GM13977 (cell line): Measurements from ENCODE around the gene IFT20.
"Not testable (repeated sequence)": the region's sequence is repeated elsewhere in the genome, so short reads cannot be mapped to it uniquely, and the experiment has no call there.

Experiments
- DNase-seq: peaks from one replicate; pipeline ENCODE4 v3.0.0; 2012; ENCODE audit warnings: low spot score
- in situ Hi-C: fragments of 300-500 bp; cut with MboI; formaldehyde crosslinking; loops from one replicate; pipeline ENCODE4 v1.12.0; 2022; ENCODE audit warnings: low sequenced_read_pairs, low pct_unique_long_range_greater_than_20kb, mixed read lengths, inconsistent platforms; ENCODE audit not compliant: unreplicated experiment
- TF ChIP-seq, protein P1 (sequence below): IDR thresholded peaks from 2 replicates; pipeline ENCODE4 v1.5.1; 2012; ENCODE audit warnings: mild to moderate bottlenecking, control low read depth; ENCODE audit not compliant: insufficient read depth; ENCODE audit errors: extremely low read depth, missing control alignments

IFT20 gene

DNA sequence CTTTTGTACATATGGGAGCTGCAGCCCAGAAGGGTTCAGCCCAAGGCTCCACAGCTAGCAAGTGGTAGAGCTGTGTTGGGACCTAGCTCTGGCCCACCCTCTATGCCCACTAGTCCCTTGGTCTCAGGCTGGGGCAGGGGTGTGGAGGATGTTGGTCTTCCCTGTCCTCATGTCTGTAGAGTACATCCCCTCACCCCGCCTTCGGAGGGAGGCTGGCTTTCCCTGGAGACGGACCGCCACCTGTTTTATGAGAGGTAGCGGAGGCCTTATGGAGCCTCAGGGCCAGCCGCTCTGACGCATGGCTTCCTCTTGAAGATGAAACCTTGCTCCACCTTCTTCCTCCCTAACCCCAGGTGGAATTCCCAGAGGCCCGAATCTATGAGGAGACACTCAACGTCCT lies 8.7 kb upstream of the IFT20 start:
- in situ Hi-C loops, result no loop called here
- DNase-seq, result no peak
- TF ChIP-seq, protein P1, sequence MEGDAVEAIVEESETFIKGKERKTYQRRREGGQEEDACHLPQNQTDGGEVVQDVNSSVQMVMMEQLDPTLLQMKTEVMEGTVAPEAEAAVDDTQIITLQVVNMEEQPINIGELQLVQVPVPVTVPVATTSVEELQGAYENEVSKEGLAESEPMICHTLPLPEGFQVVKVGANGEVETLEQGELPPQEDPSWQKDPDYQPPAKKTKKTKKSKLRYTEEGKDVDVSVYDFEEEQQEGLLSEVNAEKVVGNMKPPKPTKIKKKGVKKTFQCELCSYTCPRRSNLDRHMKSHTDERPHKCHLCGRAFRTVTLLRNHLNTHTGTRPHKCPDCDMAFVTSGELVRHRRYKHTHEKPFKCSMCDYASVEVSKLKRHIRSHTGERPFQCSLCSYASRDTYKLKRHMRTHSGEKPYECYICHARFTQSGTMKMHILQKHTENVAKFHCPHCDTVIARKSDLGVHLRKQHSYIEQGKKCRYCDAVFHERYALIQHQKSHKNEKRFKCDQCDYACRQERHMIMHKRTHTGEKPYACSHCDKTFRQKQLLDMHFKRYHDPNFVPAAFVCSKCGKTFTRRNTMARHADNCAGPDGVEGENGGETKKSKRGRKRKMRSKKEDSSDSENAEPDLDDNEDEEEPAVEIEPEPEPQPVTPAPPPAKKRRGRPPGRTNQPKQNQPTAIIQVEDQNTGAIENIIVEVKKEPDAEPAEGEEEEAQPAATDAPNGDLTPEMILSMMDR, result no peak

DNA sequence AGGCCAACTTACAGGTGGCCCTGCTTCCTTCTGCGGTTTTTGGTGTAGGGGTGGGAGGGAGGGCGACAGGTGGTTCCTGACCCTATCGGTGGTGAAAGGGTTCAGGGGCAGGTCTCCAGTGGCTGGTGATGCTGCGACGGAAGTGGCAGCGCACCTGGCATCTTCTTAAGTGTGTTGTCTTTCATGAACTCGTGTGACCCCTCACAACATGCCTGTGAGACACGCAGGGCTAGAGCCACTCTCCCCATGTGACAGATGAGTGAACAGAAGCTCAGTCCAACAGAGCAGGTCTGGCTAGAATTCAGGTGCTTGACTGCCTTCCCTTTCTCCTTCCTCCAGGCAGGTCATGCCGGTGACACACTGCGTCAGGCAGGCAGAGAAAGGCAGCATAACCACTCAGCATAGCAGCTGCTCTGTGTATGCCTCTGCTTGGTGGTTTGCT lies 8.2 kb upstream of the IFT20 start:
- no peak for DNase-seq
- in situ Hi-C loops, result no loop called here
- TF ChIP-seq, protein P1, result no peak

DNA sequence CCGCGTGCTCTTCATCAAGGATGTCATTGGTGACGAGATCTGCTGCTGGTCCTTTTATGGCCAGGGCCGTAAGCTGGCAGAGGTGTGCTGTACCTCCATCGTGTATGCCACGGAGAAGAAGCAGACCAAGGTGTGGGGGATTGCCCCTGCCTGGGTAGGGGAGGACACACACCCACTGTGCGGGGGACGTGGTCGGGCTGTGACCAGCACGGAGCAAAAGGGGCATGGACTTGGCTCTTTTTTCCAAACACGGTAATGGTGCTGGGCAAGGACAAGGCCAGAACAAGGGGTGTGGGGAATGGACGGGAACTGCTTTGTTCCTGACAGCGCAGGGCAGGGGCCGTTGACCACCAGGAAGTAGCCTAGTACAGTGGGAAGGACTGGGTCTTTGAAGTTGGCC lies 7.0 kb upstream of the IFT20 start:
- in situ Hi-C loops, result no loop called here
- TF ChIP-seq, protein P1, result no peak
- DNase-seq, result no peak

DNA sequence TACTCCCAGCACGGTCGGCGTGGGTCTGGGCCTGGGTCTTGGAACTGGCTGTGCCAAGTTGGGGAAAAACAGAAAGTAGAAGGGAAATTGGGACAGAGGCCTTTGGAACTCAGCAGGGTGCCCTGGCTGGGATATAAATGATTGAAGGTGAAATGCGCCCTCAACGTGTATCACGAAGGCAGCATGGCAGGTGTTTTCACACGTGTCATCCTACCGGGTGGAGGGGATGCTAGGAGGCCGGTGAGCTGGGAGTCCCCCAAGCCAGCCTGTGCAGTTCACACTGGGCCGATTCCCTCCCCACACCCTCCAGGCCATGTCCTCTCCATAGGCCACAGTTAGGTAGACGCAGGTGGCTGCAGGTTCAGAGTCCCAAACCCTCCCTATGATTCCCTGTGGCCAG lies 6.2 kb upstream of the IFT20 start:
- no peak for DNase-seq
- in situ Hi-C loops, result no loop called here
- TF ChIP-seq, protein P1, result no peak

DNA sequence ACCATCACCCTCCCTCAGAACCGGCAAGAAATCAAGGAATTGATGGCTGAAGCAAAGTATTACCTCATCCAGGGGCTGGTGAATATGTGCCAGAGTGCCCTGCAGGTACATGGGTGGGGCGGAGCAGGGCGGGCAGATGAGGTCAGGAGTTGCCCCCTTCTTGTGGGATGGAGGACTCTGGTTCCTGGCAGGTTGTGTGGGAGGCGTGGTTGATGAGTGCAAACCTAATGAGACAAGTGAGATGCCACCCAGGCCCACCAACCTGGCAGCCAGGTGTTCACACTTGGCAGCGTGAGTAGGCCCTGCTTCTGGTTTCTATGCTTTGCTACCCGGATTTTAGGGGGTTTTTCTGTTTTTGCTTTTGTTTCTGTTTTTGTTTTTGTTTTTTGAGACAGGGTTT lies 5.1 kb upstream of the IFT20 start:
- in situ Hi-C loops, result no loop called here
- TF ChIP-seq, protein P1, result no peak
- DNase-seq, result no peak

DNA sequence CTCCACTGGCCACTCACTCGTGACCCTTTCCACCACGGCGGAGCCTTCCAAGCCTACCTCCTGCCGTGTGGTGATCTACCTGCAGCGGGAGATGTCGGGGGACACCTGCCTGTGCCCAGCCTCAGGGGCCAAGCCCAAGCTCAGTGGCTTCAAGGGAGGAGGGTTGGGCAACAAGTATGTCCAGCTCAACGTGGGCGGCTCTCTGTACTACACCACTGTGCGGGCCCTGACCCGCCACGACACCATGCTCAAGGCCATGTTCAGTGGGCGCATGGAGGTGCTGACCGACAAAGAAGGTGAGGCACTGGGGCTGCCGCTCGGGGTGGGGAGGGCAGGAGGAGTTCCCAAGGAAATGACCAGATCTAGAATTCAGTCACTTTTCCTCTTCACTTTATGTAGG lies 4.2 kb upstream of the IFT20 start:
- in situ Hi-C loops, result no loop called here
- TF ChIP-seq, protein P1, result no peak

DNA sequence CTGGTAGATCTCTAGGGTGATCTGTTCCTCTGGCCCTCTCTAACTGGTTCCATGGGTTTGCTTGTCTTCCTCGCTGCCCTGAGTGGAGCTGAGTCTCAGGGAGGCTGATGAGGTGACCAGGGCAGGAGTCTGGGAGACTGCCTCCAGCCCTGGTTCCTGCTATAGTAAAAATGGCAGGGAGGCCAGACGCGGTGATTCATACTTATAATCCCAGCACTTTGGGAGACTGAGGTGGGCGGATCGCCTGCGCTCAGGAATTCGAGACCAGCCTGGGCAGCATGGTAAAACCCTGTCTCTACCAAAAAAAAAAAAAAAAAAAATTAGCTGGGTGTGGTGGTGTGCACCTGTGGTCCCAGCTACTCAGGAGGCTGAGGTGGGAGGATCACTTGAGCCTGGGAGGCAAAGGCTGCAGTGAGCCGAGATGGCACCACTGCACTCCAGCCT lies 3.5 kb upstream of the IFT20 start:
- in situ Hi-C loops, DNase-seq: not testable (repeated sequence)

More for the DNA sequence above, 4.2 kb upstream of the IFT20 start:
- DNase-seq, result no peak
